Measurements from ENCODE around the gene RBM20.

The RBM20 gene

DNA sequence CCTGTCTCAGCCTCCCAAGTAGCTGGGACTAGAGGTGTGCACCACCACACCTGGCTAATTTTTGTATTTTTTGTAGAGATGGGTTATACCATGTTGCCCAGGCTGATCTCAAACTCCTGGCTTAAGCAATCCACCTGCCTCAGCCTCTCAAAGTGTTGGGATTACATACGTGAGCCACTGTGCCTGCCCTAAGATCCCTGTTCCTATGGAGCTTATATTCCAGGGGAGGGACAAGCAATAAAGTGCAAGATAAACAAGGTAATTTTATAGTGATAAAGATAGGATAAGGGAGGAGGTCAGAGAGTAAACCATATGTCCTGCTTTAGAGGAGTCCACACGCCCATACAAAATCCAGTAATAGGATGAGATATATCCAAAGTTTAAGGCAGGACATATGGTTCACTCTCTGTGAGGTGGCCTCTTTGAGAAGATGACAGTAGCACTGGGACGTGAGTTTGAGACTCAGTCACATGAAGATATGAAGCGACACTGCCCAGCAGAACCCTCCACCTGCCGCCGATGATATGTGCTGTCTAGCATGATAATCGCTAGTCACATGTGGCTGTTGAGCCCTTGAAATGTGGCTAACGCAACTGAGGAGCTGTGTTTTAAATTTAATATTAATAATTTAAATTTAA is 114.1 kb downstream of the RBM20 start:
- no peak overlapping the region for H3K4me3 ChIP-seq (ENCODE audit: low read depth, low read length)
- DNase-seq (ENCODE audit: low read depth) = no peak
- TF ChIP-seq, protein P1, sequence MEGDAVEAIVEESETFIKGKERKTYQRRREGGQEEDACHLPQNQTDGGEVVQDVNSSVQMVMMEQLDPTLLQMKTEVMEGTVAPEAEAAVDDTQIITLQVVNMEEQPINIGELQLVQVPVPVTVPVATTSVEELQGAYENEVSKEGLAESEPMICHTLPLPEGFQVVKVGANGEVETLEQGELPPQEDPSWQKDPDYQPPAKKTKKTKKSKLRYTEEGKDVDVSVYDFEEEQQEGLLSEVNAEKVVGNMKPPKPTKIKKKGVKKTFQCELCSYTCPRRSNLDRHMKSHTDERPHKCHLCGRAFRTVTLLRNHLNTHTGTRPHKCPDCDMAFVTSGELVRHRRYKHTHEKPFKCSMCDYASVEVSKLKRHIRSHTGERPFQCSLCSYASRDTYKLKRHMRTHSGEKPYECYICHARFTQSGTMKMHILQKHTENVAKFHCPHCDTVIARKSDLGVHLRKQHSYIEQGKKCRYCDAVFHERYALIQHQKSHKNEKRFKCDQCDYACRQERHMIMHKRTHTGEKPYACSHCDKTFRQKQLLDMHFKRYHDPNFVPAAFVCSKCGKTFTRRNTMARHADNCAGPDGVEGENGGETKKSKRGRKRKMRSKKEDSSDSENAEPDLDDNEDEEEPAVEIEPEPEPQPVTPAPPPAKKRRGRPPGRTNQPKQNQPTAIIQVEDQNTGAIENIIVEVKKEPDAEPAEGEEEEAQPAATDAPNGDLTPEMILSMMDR (IDR thresholded peaks at IDR 0.05; ENCODE audit: low read depth, low read length, missing control alignments) = no peak

DNA sequence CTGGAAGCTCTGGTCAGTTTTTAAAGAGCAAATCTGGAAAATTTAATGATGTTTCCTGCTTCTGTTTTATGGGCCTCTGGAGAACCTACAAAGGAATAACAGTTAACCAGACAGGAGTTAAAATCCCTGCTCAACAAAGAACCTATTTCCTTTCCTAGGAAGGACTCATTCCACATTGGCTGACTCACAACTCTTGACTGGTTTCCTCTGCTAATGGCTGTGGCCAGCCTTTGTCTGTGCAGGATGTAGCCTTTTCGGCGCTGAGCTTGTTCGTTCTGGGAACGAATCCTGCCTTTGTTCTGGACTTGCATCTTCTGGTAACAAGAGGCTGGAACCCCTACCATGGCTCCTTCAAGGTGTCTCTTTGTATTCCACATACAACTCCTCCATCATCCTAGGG is 114.8 kb downstream of the RBM20 start:
- no peak for DNase-seq (ENCODE audit: low read depth)
- H3K4me3 ChIP-seq (ENCODE audit: low read depth, low read length) = no peak overlapping the region
- TF ChIP-seq, protein P1 (IDR thresholded peaks at IDR 0.05; ENCODE audit: low read depth, low read length, missing control alignments) = no peak

DNA sequence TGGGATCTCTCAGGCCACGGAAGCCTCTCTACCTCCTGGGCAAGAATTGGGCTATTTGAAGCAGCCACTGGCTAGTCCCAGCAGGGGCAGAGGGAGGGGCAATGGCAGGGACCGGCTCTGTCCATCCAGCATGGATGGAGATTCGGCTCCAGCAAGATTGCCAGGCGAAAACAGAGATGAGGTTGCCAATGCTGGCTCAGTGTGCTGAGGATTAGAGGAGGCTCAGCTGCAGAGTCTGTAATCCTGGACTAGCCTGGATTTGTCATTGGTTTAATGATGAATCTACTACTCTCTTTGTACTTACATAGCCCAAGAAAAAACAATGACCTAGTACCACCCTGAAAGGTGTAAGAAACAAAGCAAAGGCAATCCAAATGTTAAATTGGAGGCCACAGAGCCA is 115.4 kb downstream of the RBM20 start:
- no peak overlapping the region for H3K4me3 ChIP-seq (ENCODE audit: low read depth, low read length)
- DNase-seq (ENCODE audit: low read depth) = no peak
- TF ChIP-seq, protein P1 (IDR thresholded peaks at IDR 0.05; ENCODE audit: low read depth, low read length, missing control alignments) = no peak

DNA sequence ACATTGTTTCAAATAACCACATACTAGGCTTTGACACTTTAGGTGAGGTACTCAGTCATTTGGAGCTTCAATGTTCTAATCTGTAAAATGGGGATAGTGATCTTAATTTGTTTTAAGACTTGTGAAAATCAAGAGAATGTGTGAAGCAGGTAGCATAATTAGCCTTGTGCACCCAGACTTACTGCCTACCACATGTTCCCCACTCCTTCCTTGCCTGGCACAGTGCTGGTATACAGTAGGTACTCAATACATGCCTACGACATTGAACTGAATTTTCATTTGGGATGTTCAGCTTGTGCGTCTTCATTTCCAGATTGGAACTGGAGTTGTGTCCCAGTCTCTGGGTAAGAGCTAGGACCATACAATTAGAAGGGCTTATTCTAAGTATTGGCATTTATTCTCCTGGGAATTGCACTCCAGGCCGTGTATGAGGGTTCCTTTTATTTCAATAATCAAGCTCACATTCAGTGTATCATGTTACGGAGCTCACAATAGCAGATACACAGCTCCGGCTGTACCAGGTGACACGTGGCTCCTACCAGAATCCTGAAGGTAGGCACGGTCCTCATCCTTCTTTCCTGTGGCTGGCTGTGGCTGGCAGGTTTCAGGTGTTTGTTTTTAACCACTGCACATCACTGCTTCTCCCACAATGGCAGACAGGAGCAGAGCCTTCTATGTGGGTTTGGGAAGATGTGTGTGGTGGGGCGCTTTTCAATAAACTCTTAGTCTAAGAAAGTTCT is 118.1 kb downstream of the RBM20 start:
- H3K4me3 ChIP-seq (ENCODE audit: low read depth, low read length) = no peak overlapping the region
- TF ChIP-seq, protein P1 (IDR thresholded peaks at IDR 0.05; ENCODE audit: low read depth, low read length, missing control alignments) = no peak
- no peak for DNase-seq (ENCODE audit: low read depth)

DNA sequence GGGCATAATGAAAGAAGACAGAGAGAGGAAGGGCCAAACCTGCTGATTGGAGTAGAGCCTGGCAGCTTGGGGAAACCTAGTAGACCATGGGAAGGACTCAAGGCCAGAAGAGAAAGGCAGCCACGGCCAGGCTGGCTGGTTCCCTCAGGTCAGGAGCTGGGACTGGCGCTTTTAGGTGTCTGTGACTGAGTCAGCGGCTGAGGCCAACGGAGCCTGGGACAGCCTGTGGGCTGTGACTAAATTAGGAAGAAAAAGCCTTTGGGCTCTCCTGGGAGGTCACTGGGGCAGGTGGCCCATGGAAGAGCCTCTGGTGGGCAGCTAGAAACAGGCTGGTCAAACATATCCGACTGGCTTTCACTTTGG is 118.7 kb downstream of the RBM20 start:
- no peak for DNase-seq (ENCODE audit: low read depth)
- TF ChIP-seq, protein P1 (IDR thresholded peaks at IDR 0.05; ENCODE audit: low read depth, low read length, missing control alignments) = no peak
- H3K4me3 ChIP-seq (ENCODE audit: low read depth, low read length) = no peak overlapping the region

DNA sequence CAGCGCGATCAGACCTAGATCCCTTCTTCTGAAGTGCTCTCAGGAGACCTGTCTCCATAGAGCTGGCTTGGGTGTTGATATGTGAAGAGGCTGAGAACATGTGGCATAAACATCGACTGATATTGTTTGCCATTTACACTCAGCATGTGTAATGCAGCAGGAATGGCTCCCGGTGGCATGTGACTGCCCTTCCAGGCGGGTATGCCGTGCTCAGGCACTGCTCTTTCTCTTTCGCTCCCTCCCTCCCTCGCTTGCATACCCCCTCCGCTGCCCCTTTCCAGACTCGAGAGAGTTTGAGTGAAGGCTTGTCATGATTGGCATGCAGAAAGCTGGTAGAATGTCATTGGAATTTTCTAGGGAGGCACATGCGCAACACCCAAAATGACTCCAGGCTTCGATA is 120.2 kb downstream of the RBM20 start:
- no peak for DNase-seq (ENCODE audit: low read depth)
- H3K4me3 ChIP-seq (ENCODE audit: low read depth, low read length) = no peak overlapping the region
- TF ChIP-seq, protein P1 (IDR thresholded peaks at IDR 0.05; ENCODE audit: low read depth, low read length, missing control alignments) = no peak

Measured in GM12864 (cell line).